ENCODE data around the gene TEKT3.

- TF ChIP-seq FOS (IDR thresholded peaks at IDR 0.05; ENCODE audit: low read depth, low read length) = no peak
- no peak for TF ChIP-seq CEBPB (IDR thresholded peaks at IDR 0.05; ENCODE audit: low read depth, low read length)
- TF ChIP-seq CTCF (conservative IDR thresholded peaks at IDR 0.05; ENCODE audit: low read depth, low read length) = no peak
- TF ChIP-seq RCOR1 (IDR thresholded peaks at IDR 0.05; ENCODE audit: insufficient replicate concordance, low read length) = no peak
- TF ChIP-seq NFE2L2 (IDR thresholded peaks at IDR 0.05; ENCODE audit: low read depth, low read length) = no peak
- no peak for TF ChIP-seq BHLHE40 (IDR thresholded peaks at IDR 0.05; ENCODE audit: low read depth, low read length)
- TF ChIP-seq MXI1 (IDR thresholded peaks at IDR 0.05; ENCODE audit: borderline replicate concordance, low read depth, low read length) = no peak
Observed at GRCh38 chr17:15255713-15256454, 85.5 kb downstream of the TEKT3 start.
